ENCODE data around the gene TRMT2A. TPM values are rescaled to one million over a fixed set of nuclear protein-coding genes. Genes with fewer than 3 reads are reported as not detected.

Gene TRMT2A
- total RNA-seq, 4 donors from 2014 or later, result 34.0 to 36.7 (median 35.0) TPM

DNA sequence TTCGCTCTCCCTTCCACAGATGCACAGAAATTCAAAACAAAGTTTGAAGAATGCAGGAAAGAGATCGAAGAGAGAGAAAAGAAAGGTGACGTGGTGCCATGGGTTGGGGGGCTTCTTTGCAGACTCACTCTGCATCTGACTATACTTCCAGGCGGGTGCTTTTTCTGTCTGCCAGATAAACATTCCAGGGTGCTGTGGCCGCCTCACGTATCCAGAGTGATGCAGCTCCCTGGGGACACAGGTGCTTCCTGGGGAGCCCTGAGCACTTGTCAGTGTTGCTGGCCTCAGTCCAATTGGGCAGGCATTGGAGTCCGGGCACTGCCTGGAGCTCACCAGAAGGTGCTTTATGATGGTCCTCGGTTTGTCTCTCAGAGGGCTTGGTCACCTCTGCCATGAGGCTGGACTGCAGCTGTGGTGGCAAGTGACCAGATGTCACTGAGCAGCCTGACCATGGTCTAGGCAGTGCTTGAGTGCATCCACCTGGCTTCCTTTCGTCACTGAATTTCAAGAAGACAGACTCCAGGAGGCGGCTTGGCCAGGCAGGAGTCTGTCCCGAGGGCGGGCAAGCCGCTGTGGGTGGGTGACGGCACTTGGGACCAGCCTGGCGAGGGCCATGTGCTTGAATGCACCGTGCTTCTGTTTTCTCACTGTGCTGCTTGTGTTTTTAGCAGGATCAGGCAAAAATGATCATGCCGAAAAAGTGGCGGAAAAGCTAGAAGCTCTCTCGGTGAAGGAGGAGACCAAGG is 9.4 kb upstream of the TRMT2A start:
- DNase-seq (ENCODE audit: extremely low spot score), result no peak
- no peaks in the 10 kb centered on the region for H3K9me3 ChIP-seq
- H3K4me1 ChIP-seq, result peaks cover 7 to 25% (median 15%) of the 10 kb centered on the region in 4 donors
- H3K4me3 ChIP-seq, result no peak overlapping the region
- TF ChIP-seq POLR2A (IDR thresholded peaks at IDR 0.05; ENCODE audit: low read depth) (no peak), EP300 (IDR thresholded peaks at IDR 0.05) (no peak), POLR2AphosphoS5 (IDR thresholded peaks at IDR 0.05) (no peak)
- TF ChIP-seq, protein P1, sequence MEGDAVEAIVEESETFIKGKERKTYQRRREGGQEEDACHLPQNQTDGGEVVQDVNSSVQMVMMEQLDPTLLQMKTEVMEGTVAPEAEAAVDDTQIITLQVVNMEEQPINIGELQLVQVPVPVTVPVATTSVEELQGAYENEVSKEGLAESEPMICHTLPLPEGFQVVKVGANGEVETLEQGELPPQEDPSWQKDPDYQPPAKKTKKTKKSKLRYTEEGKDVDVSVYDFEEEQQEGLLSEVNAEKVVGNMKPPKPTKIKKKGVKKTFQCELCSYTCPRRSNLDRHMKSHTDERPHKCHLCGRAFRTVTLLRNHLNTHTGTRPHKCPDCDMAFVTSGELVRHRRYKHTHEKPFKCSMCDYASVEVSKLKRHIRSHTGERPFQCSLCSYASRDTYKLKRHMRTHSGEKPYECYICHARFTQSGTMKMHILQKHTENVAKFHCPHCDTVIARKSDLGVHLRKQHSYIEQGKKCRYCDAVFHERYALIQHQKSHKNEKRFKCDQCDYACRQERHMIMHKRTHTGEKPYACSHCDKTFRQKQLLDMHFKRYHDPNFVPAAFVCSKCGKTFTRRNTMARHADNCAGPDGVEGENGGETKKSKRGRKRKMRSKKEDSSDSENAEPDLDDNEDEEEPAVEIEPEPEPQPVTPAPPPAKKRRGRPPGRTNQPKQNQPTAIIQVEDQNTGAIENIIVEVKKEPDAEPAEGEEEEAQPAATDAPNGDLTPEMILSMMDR (IDR thresholded peaks at IDR 0.05), result no peak
- no peak overlapping the region for H3K27ac ChIP-seq (replicated peaks in 1 of 4)
- H3K36me3 ChIP-seq, result peaks cover 34 to 63% (median 51%) of the 10 kb centered on the region in 4 donors
- WGBS, result 80% methylated on average over 19 of the region's 19 CpGs
- H3K27me3 ChIP-seq, result no peaks in the 10 kb centered on the region
- intact Hi-C loops (cut with DNase I), result no loop called here

- intact Hi-C loops (cut with DNase I), result no loop called here
- peaks cover 3 to 29% (median 18%) of the 10 kb centered on the region in 4 donors for H3K4me1 ChIP-seq
- TF ChIP-seq POLR2AphosphoS5 (IDR thresholded peaks at IDR 0.05) (no peak), POLR2A (IDR thresholded peaks at IDR 0.05; ENCODE audit: low read depth) (no peak), EP300 (IDR thresholded peaks at IDR 0.05) (no peak)
- TF ChIP-seq, protein P1 (IDR thresholded peaks at IDR 0.05), result no peak
- no peak for DNase-seq (ENCODE audit: extremely low spot score)
- H3K27me3 ChIP-seq, result no peaks in the 10 kb centered on the region
- H3K36me3 ChIP-seq, result peaks cover 40 to 73% (median 59%) of the 10 kb centered on the region in 4 donors
- H3K27ac ChIP-seq (replicated peaks in 1 of 4), result no peak overlapping the region
- no peak overlapping the region for H3K4me3 ChIP-seq
- no peaks in the 10 kb centered on the region for H3K9me3 ChIP-seq
- WGBS, result 90% methylated on average over 3 of the region's 32 CpGs
Observed at GRCh38 chr22:20125201-20126174, 8.5 kb upstream of the TRMT2A start.

DNA sequence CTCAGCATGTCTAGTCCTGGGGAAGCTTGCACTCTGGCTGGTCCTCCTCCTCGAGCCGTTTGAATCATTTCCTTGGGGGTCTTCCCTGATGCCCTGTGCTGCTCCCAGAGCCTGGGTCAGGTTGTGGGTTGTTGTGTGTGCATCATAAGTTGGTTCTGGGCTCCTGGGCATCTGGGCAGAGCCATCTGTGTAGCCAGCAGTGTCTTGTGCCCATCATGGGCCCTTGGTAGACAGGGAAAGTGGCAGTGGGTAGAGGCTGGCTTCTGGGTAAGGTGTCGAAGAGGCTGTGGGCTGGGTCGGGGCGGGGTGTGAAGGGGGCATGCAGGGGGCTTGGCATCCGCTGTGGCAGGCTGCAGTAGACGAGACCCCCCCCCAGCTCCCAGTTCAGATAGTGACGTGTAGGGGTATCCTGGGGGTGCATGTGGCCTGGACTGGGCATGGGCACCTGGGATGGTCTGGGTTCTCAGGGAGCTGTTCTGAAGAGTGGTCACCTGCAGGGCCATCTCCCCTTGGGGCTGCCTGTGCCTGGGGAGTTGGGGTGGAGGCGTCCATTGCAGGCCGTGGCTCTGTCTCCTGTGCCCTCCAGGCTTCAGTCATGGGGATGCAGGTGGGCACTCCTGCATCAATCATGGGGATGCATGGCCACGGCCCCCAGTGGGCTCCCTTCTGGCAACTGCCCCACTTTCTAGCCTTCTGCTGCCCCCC is 7.2 kb upstream of the TRMT2A start:
- no peaks in the 10 kb centered on the region for H3K27me3 ChIP-seq
- TF ChIP-seq EP300 (IDR thresholded peaks at IDR 0.05), result no peak
- no peak overlapping the region for H3K27ac ChIP-seq (replicated peaks in 1 of 4)
- H3K4me1 ChIP-seq, result peaks cover 5 to 33% (median 24%) of the 10 kb centered on the region in 4 donors
- H3K9me3 ChIP-seq, result no peaks in the 10 kb centered on the region
- no peak for DNase-seq (ENCODE audit: extremely low spot score)
- WGBS, result 98% methylated on average over 5 of the region's 11 CpGs
- H3K4me3 ChIP-seq, result no peak overlapping the region
- intact Hi-C loops (cut with DNase I), result no loop called here
- peaks cover 52 to 85% (median 72%) of the 10 kb centered on the region in 4 donors for H3K36me3 ChIP-seq

DNA sequence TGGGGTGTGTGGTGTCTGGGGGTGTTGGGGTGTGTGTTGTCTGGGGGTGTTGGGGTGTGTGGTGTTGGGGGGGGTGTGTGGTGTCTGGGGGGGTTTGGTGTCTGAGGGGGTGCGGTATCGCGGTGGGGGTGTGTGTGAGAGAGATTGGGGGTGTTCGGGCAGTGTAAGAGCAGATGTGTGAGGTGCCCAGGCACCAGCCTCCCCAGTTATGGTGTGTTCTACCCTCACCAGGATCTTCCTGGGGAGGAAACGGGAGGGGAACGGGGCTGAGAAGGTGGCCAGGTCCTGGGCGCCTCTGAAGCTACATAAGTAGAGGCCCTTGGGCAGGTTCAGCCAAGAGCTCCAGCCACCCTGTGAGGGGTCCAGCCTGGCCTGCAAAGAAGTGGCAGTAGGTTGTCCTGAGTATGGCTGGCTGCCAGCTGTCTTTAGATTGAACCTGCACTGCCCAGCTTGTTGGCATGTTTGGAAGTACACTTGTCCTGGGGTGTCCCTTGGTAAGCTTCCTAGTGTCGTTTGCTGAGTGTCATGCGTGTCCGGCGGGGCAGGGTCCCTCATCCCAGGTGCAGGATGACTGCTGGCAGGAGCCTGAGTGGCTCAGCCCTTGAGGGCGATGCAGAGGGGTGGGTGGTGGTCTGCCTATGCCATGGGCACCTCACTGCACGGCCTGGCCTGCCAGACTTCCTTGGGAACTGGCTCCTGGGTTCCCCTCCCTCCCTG is 6.5 kb upstream of the TRMT2A start:
- WGBS, result 91% methylated on average over 9 of the region's 13 CpGs
- peaks cover 54 to 91% (median 76%) of the 10 kb centered on the region in 4 donors for H3K36me3 ChIP-seq
- no peak overlapping the region for H3K27ac ChIP-seq (replicated peaks in 1 of 4)
- no peak for DNase-seq (ENCODE audit: extremely low spot score)
- no peaks in the 10 kb centered on the region for H3K27me3 ChIP-seq
- peaks cover 12 to 41% (median 31%) of the 10 kb centered on the region in 4 donors for H3K4me1 ChIP-seq
- no peaks in the 10 kb centered on the region for H3K9me3 ChIP-seq
- intact Hi-C loops (cut with DNase I), result no loop called here
- no peak overlapping the region for H3K4me3 ChIP-seq
- TF ChIP-seq POLR2AphosphoS5 (IDR thresholded peaks at IDR 0.05) (no peak), POLR2A (IDR thresholded peaks at IDR 0.05; ENCODE audit: low read depth) (no peak), EP300 (IDR thresholded peaks at IDR 0.05) (no peak)
- TF ChIP-seq, protein P1 (IDR thresholded peaks at IDR 0.05), result no peak

Data from esophagus muscularis mucosa (tissue), 4 donors.